Ishikawa (cell line): ENCODE results near the gene SOCS3.

Experiments
- CEBPB ChIP-seq: IDR thresholded peaks from 2 replicates; pipeline ENCODE4 v1.6.1; 2012
- CREB1 ChIP-seq: IDR thresholded peaks from 2 replicates; pipeline ENCODE4 v1.6.1; 2012; ENCODE audit warnings: low read depth
- EGR1 ChIP-seq: IDR thresholded peaks from 2 replicates; pipeline ENCODE4 v1.6.1; 2012
- EP300 ChIP-seq: IDR thresholded peaks from 2 replicates; pipeline ENCODE4 v1.6.1; 2012; ENCODE audit warnings: borderline replicate concordance
- FOXM1 ChIP-seq: IDR thresholded peaks from 2 replicates; pipeline ENCODE4 v1.6.1; 2012; ENCODE audit warnings: low read depth, borderline replicate concordance
- NFIC ChIP-seq: IDR thresholded peaks from 2 replicates; pipeline ENCODE4 v1.6.1; 2012
- RAD21 ChIP-seq: IDR thresholded peaks from 2 replicates; pipeline ENCODE4 v1.6.1; 2012; ENCODE audit warnings: low read depth
- TAF1 ChIP-seq: IDR thresholded peaks from 2 replicates; pipeline ENCODE4 v1.6.1; 2012; ENCODE audit warnings: low read depth, mild to moderate bottlenecking
- TCF12 ChIP-seq: IDR thresholded peaks from 2 replicates; pipeline ENCODE4 v1.6.1; 2012; ENCODE audit warnings: low read depth
- TEAD4 ChIP-seq: IDR thresholded peaks from 2 replicates; pipeline ENCODE4 v1.6.1; 2012
- USF1 ChIP-seq: IDR thresholded peaks from 2 replicates; pipeline ENCODE4 v1.6.1; 2012
- YY1 ChIP-seq: IDR thresholded peaks from 2 replicates; pipeline ENCODE4 v1.6.1; 2012; ENCODE audit warnings: low read depth
- ZBTB7A ChIP-seq: IDR thresholded peaks from 2 replicates; pipeline ENCODE4 v1.6.1; 2012; ENCODE audit warnings: low read depth
- TF ChIP-seq, protein P1 (sequence below): IDR thresholded peaks from 2 replicates; pipeline ENCODE4 v1.6.1; 2012
- TF ChIP-seq, protein P2 (sequence below): IDR thresholded peaks from 2 replicates; pipeline ENCODE4 v1.6.1; 2012; ENCODE audit warnings: low read depth, mild to moderate bottlenecking

SOCS3 gene

GRCh38 chr17:78314683-78315354 lies 45.1 kb downstream of the SOCS3 start:
- TF ChIP-seq USF1 (no peak), EGR1 (no peak), ZBTB7A (no peak), YY1 (no peak), CEBPB (no peak), EP300 (no peak), TAF1 (no peak), CREB1 (no peak), RAD21 (no peak), NFIC (no peak)
- TF ChIP-seq, protein P1, sequence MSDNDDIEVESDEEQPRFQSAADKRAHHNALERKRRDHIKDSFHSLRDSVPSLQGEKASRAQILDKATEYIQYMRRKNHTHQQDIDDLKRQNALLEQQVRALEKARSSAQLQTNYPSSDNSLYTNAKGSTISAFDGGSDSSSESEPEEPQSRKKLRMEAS, result no peak

- TF ChIP-seq, protein P1, result peak; percentile 76
- TF ChIP-seq USF1, result no peak
- no peak for TF ChIP-seq YY1
- no peak for TF ChIP-seq CREB1
- peak; percentile 71 for TF ChIP-seq EGR1
- TF ChIP-seq, protein P2, sequence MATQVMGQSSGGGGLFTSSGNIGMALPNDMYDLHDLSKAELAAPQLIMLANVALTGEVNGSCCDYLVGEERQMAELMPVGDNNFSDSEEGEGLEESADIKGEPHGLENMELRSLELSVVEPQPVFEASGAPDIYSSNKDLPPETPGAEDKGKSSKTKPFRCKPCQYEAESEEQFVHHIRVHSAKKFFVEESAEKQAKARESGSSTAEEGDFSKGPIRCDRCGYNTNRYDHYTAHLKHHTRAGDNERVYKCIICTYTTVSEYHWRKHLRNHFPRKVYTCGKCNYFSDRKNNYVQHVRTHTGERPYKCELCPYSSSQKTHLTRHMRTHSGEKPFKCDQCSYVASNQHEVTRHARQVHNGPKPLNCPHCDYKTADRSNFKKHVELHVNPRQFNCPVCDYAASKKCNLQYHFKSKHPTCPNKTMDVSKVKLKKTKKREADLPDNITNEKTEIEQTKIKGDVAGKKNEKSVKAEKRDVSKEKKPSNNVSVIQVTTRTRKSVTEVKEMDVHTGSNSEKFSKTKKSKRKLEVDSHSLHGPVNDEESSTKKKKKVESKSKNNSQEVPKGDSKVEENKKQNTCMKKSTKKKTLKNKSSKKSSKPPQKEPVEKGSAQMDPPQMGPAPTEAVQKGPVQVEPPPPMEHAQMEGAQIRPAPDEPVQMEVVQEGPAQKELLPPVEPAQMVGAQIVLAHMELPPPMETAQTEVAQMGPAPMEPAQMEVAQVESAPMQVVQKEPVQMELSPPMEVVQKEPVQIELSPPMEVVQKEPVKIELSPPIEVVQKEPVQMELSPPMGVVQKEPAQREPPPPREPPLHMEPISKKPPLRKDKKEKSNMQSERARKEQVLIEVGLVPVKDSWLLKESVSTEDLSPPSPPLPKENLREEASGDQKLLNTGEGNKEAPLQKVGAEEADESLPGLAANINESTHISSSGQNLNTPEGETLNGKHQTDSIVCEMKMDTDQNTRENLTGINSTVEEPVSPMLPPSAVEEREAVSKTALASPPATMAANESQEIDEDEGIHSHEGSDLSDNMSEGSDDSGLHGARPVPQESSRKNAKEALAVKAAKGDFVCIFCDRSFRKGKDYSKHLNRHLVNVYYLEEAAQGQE, result no peak
- peak; percentile 40; the same call in 1 of the 2 replicates for TF ChIP-seq TAF1
- 0 out of 2 replicates have a peak, but pooled peaks have one; percentile 2 for TF ChIP-seq RAD21
- peak; percentile 61 for TF ChIP-seq TEAD4
- peak; percentile 52; the same call in 1 of the 2 replicates for TF ChIP-seq EP300
- peak; percentile 89 for TF ChIP-seq NFIC
- no peak for TF ChIP-seq CEBPB
- TF ChIP-seq FOXM1, result no peak
- peak; percentile 77 for TF ChIP-seq TCF12
- peak; percentile 75 for TF ChIP-seq ZBTB7A
Observed at GRCh38 chr17:78313735-78314648, 45.9 kb downstream of the SOCS3 start.

GRCh38 chr17:78307887-78308638 lies 51.8 kb downstream of the SOCS3 start:
- no peak for TF ChIP-seq ZBTB7A

DNA sequence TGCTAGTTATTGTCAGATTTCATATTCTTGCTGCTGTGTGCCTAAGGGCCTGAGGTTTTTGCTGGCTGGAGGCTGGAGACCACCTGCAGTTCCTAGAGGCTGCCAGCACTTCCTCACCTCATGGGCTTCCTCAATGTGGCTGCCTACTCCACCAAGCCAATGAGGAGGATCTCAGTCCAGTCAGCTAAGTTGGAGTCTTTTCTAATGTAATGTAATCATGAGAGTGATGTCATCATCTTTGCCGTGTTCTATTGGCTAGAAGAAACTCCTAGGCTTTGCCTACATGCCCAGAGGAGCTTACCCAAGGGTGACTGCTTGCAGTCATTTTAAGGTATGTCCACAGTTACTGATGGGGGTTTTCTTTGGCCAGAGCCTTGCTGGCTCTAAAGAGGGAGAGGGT lies 53.0 kb downstream of the SOCS3 start:
- TF ChIP-seq EGR1 (no peak), FOXM1 (no peak), EP300 (no peak), TAF1 (no peak), YY1 (no peak)
- TF ChIP-seq, protein P1, result no peak
- TF ChIP-seq, protein P2, result no peak
